OCI-LY3 (cell line): ENCODE data around the gene FAM217B.

Experiments used
- H2AFZ ChIP-seq: fragments of 200-600, 300-600 bp; shearing (Covaris generic); 2 replicates; pipeline ENCODE4 v1.6.0; 2014; ENCODE audit warnings: antibody characterized with exemption, low read depth, low read length
- H3K27ac ChIP-seq: fragments of 200-600, 300-600 bp; sonication (generic); 2 replicates; pipeline ENCODE4 v1.5.1; 2014; ENCODE audit warnings: mild to moderate bottlenecking, low read length, moderate library complexity, mixed read lengths
- H3K27me3 ChIP-seq: fragments of 200-600, 300-600 bp; sonication (generic); 2 replicates; pipeline ENCODE4 v1.6.1; 2014; ENCODE audit warnings: low read depth, low read length, mixed read lengths
- H3K36me3 ChIP-seq: fragments of 200-600, 300-600 bp; sonication (generic); replicated peaks from 2 replicates; pipeline ENCODE3; 2014; ENCODE audit warnings: low read depth, low read length, mixed read lengths
- H3K4me1 ChIP-seq: fragments of 300-600, 200-600 bp; sonication (generic); 2 replicates; pipeline ENCODE4 v1.6.1; 2014; ENCODE audit warnings: low read length, mixed read lengths
- H3K4me2 ChIP-seq: fragments of 200-600, 300-600 bp; sonication (generic); 2 replicates; pipeline ENCODE4 v1.6.1; 2014; ENCODE audit warnings: low read length, mixed read lengths
- H3K4me3 ChIP-seq: fragments of 300-600, 200-600 bp; sonication (generic); 2 replicates; pipeline ENCODE4 v1.5.1; 2014; ENCODE audit warnings: antibody characterized with exemption, mild to moderate bottlenecking, low read length, moderate library complexity
- H3K79me2 ChIP-seq: fragments of 300-600, 200-600 bp; shearing (Covaris generic); 2 replicates; pipeline ENCODE4 v1.6.1; 2014; ENCODE audit warnings: mild to moderate bottlenecking, low read length, mixed read lengths
- H3K9ac ChIP-seq: fragments of 300-600, 200-600 bp; shearing (Covaris generic); 2 replicates; pipeline ENCODE4 v1.6.0; 2014; ENCODE audit warnings: mild to moderate bottlenecking, low read length, moderate library complexity
- H3K9me3 ChIP-seq: fragments of 200-600, 300-600 bp; shearing (Covaris generic); 2 replicates; pipeline ENCODE4 v1.6.1; 2014; ENCODE audit warnings: low read length, mixed read lengths; ENCODE audit not compliant: insufficient read depth
- H4K20me1 ChIP-seq: fragments of 200-600, 300-600 bp; sonication (generic); 2 replicates; pipeline ENCODE4 v1.6.1; 2016; ENCODE audit warnings: low read length, mixed read lengths; ENCODE audit not compliant: insufficient read depth
- CTCF ChIP-seq: fragments of 200-600, 300-600 bp; sonication (generic); IDR thresholded peaks from 2 replicates; pipeline ENCODE4 v1.5.1; 2014; ENCODE audit warnings: antibody characterized with exemption, low read length, low read depth
- EZH2phosphoT487 ChIP-seq: fragments of 200-600 bp; shearing (Covaris generic); IDR thresholded peaks from 2 replicates; pipeline ENCODE4 v1.6.1; 2018; ENCODE audit warnings: antibody characterized with exemption, mixed run types, low read depth

Gene FAM217B

GRCh38 chr20:59932616-59933295 is 7.4 kb upstream of the FAM217B start:
- 0 out of 2 replicates have a peak, but pooled peaks cover 2% of the 10 kb centered on the region for H3K27me3 ChIP-seq

GRCh38 chr20:59933296-59933848 is 6.8 kb upstream of the FAM217B start, which contains the start of gene SYCP2:
Gene SYCP2, minus strand, starts transcription at chr20:59933637. Its CDS starts 11,224 bp downstream, at chr20:59922413.
- no peaks in the 10 kb centered on the region for H3K4me1 ChIP-seq
- no peak within 1 kb of the TSS for H3K27ac ChIP-seq
- H4K20me1 ChIP-seq = no peaks in the 10 kb centered on the region
- H2AFZ ChIP-seq = no peak within 1 kb of the TSS
- no peak within 1 kb of the TSS for H3K9ac ChIP-seq
- no peaks in the 10 kb centered on the region for H3K9me3 ChIP-seq
- no peak within 1 kb of the TSS for H3K4me2 ChIP-seq
- no peak within 1 kb of the TSS for H3K4me3 ChIP-seq
- H3K36me3 ChIP-seq = no peaks in the 10 kb centered on the region
- TF ChIP-seq CTCF (no peak), EZH2phosphoT487 (no peak)
- no peaks in the 10 kb centered on the region for H3K27me3 ChIP-seq
- H3K79me2 ChIP-seq = no peaks in the 10 kb centered on the region

More at GRCh38 chr20:59932616-59933295, 7.4 kb upstream of the FAM217B start:
- Histone ChIP-seq H3K4me3 (no peak overlapping the region), H3K36me3 (no peaks in the 10 kb centered on the region), H3K27ac (no peak overlapping the region), H3K4me1 (no peaks in the 10 kb centered on the region), H4K20me1 (no peaks in the 10 kb centered on the region), H3K79me2 (no peaks in the 10 kb centered on the region), H2AFZ (no peak overlapping the region), H3K9ac (no peak overlapping the region), H3K9me3 (no peaks in the 10 kb centered on the region), H3K4me2 (no peak overlapping the region)
- TF ChIP-seq EZH2phosphoT487 (no peak), CTCF (no peak)

GRCh38 chr20:59933849-59934585 is 6.2 kb upstream of the FAM217B start:
- Histone ChIP-seq H3K4me3 (no peak overlapping the region), H3K27ac (no peak overlapping the region), H3K9me3 (no peaks in the 10 kb centered on the region), H3K36me3 (no peaks in the 10 kb centered on the region), H3K4me2 (no peak overlapping the region), H3K79me2 (no peaks in the 10 kb centered on the region), H3K27me3 (no peaks in the 10 kb centered on the region), H4K20me1 (no peaks in the 10 kb centered on the region), H3K4me1 (no peaks in the 10 kb centered on the region), H2AFZ (no peak overlapping the region), H3K9ac (no peak overlapping the region)
- no peak for TF ChIP-seq EZH2phosphoT487
- TF ChIP-seq CTCF = no peak

- Histone ChIP-seq H3K27ac (no peak overlapping the region), H4K20me1 (no peaks in the 10 kb centered on the region), H3K27me3 (no peaks in the 10 kb centered on the region), H3K4me3 (no peak overlapping the region), H3K9ac (no peak overlapping the region), H3K4me2 (no peak overlapping the region), H3K36me3 (no peaks in the 10 kb centered on the region), H2AFZ (no peak overlapping the region), H3K4me1 (no peaks in the 10 kb centered on the region), H3K9me3 (no peaks in the 10 kb centered on the region), H3K79me2 (no peaks in the 10 kb centered on the region)
- no peak for TF ChIP-seq EZH2phosphoT487
- TF ChIP-seq CTCF = no peak
These were observed 4.6 kb upstream of the FAM217B start for GRCh38 chr20:59935457-59936185.
